GM21390 (cell line): Measurements from ENCODE around the gene TIGD6.

Source experiments
- ATAC-seq: cut with Tn5 transposase; IDR thresholded peaks from one replicate; pipeline ENCODE4 v1.9.1; 2021; ENCODE audit not compliant: unreplicated experiment

The TIGD6 gene

GRCh38 chr5:150017226-150018005 lies 17.0 kb upstream of the TIGD6 start:
- ATAC-seq, result no peak

GRCh38 chr5:150016537-150016936 lies 16.1 kb upstream of the TIGD6 start:
- ATAC-seq, result no peak

GRCh38 chr5:150015415-150015814 lies 15.0 kb upstream of the TIGD6 start:
- ATAC-seq, result no peak

- no peak for ATAC-seq
These were observed 14.0 kb upstream of the TIGD6 start for GRCh38 chr5:150014456-150014855.

- no peak for ATAC-seq
These were observed 13.5 kb upstream of the TIGD6 start for GRCh38 chr5:150013931-150014330.

- ATAC-seq, result no peak
These were observed 9.4 kb upstream of the TIGD6 start for GRCh38 chr5:150009671-150010387.

GRCh38 chr5:150007050-150007449 lies 6.6 kb upstream of the TIGD6 start:
- ATAC-seq, result no peak

GRCh38 chr5:150006318-150006717 lies 5.9 kb upstream of the TIGD6 start:
- no peak for ATAC-seq

GRCh38 chr5:150001660-150002486 lies 1.4 kb upstream of the TIGD6 start:
- ATAC-seq, result peak; percentile 53

GRCh38 chr5:150000990-150001659 lies 671 bp upstream of the TIGD6 start:
- peak; percentile 15 for ATAC-seq

- no peak for ATAC-seq
These were observed 593 bp downstream of the TIGD6 start for GRCh38 chr5:149999866-150000255.

- no peak for ATAC-seq
These were observed 1.1 kb downstream of the TIGD6 start for GRCh38 chr5:149999359-149999758.

GRCh38 chr5:149998281-149998680 lies 2.2 kb downstream of the TIGD6 start:
- no peak for ATAC-seq

GRCh38 chr5:149996205-149996890 lies 4.1 kb downstream of the TIGD6 start:
- no peak for ATAC-seq

GRCh38 chr5:149995385-149996204 lies 4.9 kb downstream of the TIGD6 start:
- ATAC-seq, result no peak

GRCh38 chr5:149993471-149993870 lies 7.0 kb downstream of the TIGD6 start:
- ATAC-seq, result no peak

- ATAC-seq, result no peak
These were observed 9.7 kb downstream of the TIGD6 start for GRCh38 chr5:149990518-149991376.

GRCh38 chr5:149988126-149988525 lies 12.3 kb downstream of the TIGD6 start:
- no peak for ATAC-seq

- no peak for ATAC-seq
These were observed 17.9 kb downstream of the TIGD6 start for GRCh38 chr5:149982505-149982904.
